HG03457 (cell line): ENCODE results near the gene MVB12B.

Experiments
- ATAC-seq: cut with Tn5 transposase; IDR thresholded peaks from one replicate; pipeline ENCODE4 v1.9.1; 2021; ENCODE audit warnings: moderate number of reproducible peaks; ENCODE audit not compliant: unreplicated experiment

MVB12B gene

GRCh38 chr9:126488310-126488709 is 161.7 kb downstream of the MVB12B start:
- ATAC-seq = no peak

GRCh38 chr9:126488881-126489404 is 162.3 kb downstream of the MVB12B start:
- ATAC-seq = no peak

- no peak for ATAC-seq
These were observed 163.1 kb downstream of the MVB12B start for GRCh38 chr9:126489581-126490213.

DNA sequence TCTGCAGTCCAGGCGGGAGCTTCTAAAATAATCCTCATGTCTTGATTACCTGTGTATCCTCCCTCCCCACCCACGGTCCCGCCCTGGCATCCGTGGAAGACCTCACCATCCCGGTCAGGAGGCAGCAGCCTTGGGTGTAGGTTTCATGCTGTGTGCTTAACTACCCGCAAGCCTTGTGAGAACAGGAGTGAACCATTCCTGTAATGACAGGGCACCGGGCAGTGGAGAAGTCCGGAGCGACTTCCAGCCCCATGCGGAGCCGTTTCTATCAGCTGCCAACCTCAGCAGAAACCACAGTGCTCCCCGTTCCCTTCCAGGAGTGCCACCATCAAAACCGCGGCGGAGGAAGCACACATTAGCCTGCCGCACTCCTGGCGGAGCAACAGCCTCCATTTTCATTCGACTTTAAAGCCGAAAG is 163.6 kb downstream of the MVB12B start:
- no peak for ATAC-seq

DNA sequence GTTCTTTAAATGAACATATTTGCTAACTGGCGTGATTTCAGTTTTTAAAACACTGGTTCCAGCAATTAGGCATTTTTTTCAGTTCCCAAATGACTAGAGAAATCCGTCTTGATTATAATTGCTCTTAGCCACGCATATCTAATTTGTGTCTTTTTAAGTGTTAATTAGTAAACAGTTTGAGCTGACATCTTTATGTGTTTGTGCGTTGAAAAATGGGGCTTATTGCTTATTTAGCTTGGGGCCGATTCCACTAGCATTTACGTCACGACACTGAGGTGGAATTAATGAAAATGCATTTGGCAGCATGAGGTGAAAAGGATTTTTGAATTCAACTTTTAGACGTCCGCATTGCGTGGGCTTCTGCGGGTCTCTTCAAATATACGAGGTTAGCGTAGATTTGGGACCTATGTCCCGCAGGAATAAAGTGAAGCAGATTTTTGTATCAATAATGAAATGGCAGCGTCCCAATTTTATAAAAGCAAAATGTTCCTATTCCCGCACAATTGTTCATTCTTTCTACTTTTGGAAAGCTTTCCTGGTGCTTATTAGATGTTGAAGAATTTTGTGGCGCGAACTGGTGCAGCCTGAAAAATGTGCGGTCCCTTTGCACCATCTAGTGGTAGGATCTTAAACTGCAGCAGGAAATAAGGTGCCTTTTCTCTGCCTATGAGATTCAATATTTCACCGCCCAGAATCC is 164.4 kb downstream of the MVB12B start:
- no peak for ATAC-seq

DNA sequence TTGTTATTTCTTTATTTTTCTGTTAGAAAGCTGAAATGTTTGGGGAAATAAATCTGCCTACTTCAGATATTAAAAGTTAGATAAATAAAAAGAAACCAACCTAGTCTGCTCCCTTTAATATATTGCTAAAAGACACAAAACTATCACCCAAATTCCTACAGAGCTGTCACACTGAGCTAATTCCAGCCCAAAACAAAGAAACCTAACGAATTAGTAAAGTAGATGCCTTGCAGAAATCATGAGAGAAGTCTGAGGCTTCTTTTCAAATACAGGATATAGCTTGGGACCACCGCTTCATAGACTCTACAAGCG is 164.9 kb downstream of the MVB12B start:
- no peak for ATAC-seq

DNA sequence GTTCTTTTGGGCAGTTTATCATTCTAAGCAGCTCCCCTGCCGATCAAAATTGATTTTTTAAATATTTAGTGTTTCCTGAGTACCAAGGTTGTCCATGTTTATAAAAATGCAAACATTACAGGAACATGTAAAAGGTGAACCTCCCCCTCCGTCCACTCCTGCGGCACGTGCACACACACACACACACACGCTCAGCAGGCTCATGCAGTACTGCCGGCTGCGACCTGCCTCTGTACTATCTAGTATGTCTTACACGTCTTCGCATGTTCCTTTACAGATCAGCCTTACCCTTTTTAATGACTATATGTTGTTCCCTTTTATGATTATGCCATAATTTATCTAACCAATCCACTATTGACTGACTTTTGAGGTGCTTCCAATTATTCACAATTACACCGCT is 165.3 kb downstream of the MVB12B start:
- no peak for ATAC-seq

DNA sequence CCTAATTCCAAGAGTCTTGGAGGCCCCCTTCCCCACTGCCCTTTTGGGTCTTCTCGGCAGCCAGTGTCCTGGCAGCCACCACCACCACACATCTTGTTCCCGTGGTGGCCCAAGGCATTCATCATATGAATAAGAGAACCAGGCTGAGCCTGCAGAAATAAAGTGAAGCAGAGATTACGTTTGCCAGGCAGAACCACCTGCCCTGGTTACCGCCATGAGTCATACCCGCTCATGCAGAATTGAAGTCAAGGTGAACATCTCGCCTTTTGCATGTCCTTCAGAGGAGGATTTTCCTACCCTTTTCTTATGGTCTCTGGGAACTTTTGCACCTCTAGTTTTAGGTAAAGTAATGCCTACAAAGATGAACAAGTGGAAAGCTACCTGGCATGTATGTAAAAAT is 167.6 kb downstream of the MVB12B start:
- no peak for ATAC-seq

GRCh38 chr9:126494746-126495145 is 168.1 kb downstream of the MVB12B start:
- ATAC-seq = no peak

GRCh38 chr9:126495411-126496180 is 169.0 kb downstream of the MVB12B start:
- ATAC-seq = no peak

- no peak for ATAC-seq
These were observed 169.6 kb downstream of the MVB12B start for GRCh38 chr9:126496181-126496576.

DNA sequence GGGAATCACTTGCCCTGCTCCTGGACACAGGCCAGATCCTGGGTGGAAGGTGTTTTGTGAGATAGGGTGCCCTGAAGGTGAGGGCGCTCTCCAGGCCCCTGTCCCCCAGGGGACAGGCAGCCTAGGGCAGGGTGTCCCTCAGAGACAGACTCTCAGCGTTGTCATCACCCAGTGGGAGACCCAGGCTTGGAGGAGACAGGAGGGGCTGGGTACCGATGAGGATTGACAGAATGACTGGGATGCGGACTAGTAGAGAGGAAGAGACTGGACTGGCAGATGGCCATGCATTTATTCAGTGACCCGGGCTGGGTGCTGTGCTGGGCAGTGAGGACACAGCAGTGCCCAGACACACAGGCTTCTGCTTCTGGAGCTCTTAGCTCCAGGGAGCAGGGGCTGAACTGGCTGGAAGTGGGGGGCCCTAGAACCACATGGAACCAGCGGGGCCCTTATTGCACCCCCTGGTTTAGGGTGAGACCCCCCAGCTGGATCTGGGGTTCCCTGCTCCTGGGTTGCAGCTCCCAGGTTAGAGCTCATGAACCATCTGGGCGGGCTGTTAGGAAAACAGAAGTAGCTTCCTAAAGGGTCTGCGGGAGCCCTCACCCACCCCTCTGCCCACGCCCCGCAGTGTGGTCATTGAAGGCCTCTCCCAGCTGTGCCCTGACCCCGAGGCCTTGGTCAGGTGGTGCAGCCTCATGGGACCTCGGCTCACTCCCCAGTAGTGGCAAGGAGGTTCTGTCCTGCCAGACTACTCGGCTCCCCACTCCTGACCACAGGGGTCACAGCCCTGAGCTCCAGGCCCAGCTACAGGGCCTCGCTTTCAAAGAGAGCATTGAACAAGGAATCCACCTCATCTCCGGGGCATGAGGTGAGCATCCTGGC is 170.4 kb downstream of the MVB12B start:
- no peak for ATAC-seq

- no peak for ATAC-seq
These were observed 171.1 kb downstream of the MVB12B start for GRCh38 chr9:126497660-126498275.

GRCh38 chr9:126498331-126498730 is 171.7 kb downstream of the MVB12B start:
- ATAC-seq = no peak

GRCh38 chr9:126499005-126499910 is 172.6 kb downstream of the MVB12B start:
- ATAC-seq = no peak

DNA sequence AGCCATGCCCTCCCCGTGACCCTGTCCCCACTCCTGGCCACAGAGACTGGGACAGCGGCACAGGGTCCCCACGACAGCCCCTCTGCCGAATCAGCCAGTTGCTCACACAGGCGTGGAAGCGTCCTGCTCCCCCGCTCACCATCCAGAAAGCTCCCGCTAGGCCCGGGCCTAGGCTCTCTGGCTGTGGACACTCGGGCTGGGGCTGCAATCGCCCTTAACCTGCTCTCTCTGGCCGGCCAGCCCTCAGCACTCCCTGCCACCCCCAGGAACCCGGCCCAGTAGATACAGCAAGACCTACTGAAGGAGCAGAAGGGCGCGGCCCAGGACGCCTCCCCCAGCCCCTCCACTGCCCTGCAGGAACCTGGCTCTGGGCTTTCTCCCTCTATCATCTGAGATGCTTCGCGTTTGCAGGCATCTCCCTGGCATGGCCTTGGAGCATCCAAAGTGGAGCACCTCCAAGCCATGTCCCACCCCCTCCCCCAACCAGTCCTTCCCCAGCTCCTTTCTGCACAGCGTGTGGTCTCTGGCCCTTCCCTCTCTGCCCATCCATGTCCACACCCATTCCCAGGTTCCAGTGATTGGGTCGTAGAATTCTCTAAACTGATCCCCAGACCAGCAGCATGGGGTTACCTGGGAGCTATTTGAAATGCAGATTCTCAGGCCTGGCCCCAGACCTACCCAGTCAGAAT is 173.4 kb downstream of the MVB12B start:
- no peak for ATAC-seq

- no peak for ATAC-seq
These were observed 174.2 kb downstream of the MVB12B start for GRCh38 chr9:126500600-126501382.
